HFF-Myc (cell line): ENCODE measurements around the gene THRAP3.

Experiments used
- DNase-seq: peaks from one replicate; pipeline ENCODE4 v3.0.0-alpha.2; 2011; ENCODE audit warnings: low read depth; ENCODE audit errors: extremely low read depth
- H3K4me3 ChIP-seq: replicated peaks from 2 replicates; pipeline ENCODE4 v1.5.1; 2011; ENCODE audit warnings: low read depth, mild to moderate bottlenecking, control low read depth, low read length
- TF ChIP-seq, protein P1 (sequence below): IDR thresholded peaks from 2 replicates; pipeline ENCODE4 v1.5.1; 2012; ENCODE audit warnings: mild to moderate bottlenecking, low read depth, low read length, control low read depth; ENCODE audit errors: missing control alignments

Gene THRAP3

DNA sequence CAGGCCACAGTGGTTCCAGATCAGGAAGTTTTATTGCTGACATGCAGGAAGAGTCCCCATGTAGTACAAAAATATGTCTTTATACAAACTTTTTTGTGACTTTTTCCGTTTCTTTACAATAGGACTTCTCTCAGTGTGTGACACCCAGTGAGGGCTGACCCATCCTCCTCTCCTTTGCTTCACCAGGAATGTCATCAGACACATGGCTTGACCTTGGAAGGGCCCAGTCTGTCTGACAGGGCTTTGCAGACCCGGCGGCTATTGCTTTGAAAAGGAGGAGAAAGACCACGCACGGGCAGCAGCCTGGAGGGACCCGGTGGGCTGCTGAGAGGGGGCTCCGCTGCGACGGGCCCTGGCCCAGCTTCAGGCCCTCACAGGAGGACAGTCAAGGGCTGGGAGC lies 115.4 kb downstream of the THRAP3 start:
- DNase-seq: no peak
- no peak overlapping the region for H3K4me3 ChIP-seq
- TF ChIP-seq, protein P1, sequence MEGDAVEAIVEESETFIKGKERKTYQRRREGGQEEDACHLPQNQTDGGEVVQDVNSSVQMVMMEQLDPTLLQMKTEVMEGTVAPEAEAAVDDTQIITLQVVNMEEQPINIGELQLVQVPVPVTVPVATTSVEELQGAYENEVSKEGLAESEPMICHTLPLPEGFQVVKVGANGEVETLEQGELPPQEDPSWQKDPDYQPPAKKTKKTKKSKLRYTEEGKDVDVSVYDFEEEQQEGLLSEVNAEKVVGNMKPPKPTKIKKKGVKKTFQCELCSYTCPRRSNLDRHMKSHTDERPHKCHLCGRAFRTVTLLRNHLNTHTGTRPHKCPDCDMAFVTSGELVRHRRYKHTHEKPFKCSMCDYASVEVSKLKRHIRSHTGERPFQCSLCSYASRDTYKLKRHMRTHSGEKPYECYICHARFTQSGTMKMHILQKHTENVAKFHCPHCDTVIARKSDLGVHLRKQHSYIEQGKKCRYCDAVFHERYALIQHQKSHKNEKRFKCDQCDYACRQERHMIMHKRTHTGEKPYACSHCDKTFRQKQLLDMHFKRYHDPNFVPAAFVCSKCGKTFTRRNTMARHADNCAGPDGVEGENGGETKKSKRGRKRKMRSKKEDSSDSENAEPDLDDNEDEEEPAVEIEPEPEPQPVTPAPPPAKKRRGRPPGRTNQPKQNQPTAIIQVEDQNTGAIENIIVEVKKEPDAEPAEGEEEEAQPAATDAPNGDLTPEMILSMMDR: no peak

GRCh38 chr1:36341626-36342320 lies 117.5 kb downstream of the THRAP3 start:
- TF ChIP-seq, protein P1: no peak
- H3K4me3 ChIP-seq: no peak overlapping the region
- DNase-seq: no peak

- no peak for DNase-seq
- TF ChIP-seq, protein P1: peak; percentile 81
- no peak overlapping the region for H3K4me3 ChIP-seq
Measured at GRCh38 chr1:36342426-36343185, 118.4 kb downstream of the THRAP3 start.

DNA sequence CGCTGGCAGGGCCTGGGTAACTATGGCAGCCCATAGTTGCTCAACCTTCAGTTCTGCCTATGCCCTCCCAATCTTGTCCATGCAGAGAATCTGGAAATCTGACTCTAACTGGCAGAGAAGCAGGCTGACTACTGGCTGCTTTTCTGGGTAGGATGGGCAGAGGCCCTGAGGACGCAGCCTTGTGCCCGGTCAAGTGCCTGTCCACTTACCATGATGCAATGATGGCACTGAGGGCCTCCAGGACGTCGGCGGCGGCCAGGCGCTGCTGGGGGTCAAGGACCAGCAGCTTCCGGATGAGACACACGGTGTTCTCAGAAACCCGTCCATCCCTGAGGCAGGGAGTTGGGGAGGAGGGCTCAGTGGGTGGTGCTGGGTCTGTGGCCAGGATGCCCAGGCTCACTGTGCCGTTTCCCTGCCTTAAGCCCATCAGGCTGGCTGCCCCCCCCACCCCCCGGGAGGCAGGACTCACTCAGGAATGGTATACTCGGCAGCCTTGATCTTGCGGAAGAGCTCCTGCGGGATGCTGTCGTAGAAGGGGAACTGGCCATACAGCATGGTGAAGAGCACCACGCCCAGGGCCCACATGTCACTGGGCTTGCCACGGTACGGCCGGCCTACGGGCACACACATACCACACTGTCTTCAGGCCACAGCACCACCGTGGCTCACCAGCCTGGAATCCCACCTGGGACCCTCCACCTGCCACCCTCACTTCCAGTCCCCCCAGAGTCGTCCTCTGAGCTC lies 119.6 kb downstream of the THRAP3 start:
- no peak for DNase-seq
- TF ChIP-seq, protein P1: no peak
- no peak overlapping the region for H3K4me3 ChIP-seq

DNA sequence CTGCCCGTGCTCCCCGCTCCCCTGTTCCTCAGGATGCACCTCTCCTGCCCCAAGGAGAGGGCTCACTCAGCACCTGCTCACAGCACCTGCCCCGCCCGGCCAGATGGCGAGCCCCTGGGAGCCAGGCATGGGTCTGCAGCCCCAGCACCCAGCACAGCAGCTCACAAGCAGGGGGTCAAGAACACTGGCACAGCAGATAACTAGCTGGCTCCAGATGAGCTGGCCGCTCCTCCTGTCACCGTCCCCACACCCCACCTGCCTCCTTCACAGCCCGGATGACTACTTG lies 120.1 kb downstream of the THRAP3 start:
- DNase-seq: no peak
- no peak overlapping the region for H3K4me3 ChIP-seq
- TF ChIP-seq, protein P1: no peak

- TF ChIP-seq, protein P1: no peak
- no peak overlapping the region for H3K4me3 ChIP-seq
- no peak for DNase-seq
Measured at GRCh38 chr1:36345353-36345752, 121.1 kb downstream of the THRAP3 start.
